ENCODE results near the gene CASS4.

The CASS4 gene, protein sequence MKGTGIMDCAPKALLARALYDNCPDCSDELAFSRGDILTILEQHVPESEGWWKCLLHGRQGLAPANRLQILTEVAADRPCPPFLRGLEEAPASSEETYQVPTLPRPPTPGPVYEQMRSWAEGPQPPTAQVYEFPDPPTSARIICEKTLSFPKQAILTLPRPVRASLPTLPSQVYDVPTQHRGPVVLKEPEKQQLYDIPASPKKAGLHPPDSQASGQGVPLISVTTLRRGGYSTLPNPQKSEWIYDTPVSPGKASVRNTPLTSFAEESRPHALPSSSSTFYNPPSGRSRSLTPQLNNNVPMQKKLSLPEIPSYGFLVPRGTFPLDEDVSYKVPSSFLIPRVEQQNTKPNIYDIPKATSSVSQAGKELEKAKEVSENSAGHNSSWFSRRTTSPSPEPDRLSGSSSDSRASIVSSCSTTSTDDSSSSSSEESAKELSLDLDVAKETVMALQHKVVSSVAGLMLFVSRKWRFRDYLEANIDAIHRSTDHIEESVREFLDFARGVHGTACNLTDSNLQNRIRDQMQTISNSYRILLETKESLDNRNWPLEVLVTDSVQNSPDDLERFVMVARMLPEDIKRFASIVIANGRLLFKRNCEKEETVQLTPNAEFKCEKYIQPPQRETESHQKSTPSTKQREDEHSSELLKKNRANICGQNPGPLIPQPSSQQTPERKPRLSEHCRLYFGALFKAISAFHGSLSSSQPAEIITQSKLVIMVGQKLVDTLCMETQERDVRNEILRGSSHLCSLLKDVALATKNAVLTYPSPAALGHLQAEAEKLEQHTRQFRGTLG

DNA sequence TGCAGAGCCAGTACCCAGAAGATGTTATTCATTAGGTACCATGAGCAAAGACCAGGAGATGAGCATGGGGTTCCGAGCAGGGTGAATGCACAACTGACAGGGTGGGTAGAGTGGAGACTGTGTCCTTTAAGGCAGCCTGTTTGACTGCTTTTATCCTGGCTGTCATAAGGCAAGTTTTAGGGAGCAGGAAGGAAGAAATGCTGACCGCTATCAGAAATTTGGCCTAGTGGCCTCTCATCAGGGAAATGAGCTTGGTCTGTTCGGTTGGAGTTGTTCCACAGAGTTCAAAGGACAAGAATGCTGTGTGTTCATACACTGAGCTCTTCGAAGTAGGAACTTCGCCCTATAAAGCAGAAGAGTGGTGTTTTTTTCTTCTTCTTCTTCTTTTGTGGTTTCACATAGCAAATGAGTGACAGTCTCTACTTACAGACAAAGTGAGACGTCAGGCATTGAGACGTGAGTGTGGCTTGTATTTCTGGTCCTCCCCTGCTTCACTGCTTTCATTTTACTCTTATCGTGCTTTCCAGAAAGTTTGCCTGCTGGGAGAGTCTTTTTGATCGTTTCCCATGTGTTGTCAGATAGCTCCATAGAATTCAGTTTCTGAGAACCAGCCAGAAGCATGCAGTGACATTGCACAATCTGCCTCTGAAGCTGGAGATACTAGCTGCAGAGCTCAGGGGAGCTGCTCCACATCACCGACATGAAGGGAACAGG lies at the start of gene CASS4:
TSS of gene CASS4 (plus strand) at position 502 of the 714 bp plus-strand sequence. CDS start at position 701, 199 bp downstream.
- Mint-ChIP-seq H3K4me1 (peaks cover 61% of the 10 kb centered on the region), H3K9me3 (no peaks in the 10 kb centered on the region), H3K4me3 (peak within 1 kb of the TSS; percentile 86), H3K27me3 (no peaks in the 10 kb centered on the region), H3K27ac (peak within 1 kb of the TSS; percentile 97), H3K36me3 (peaks cover 7% of the 10 kb centered on the region)

- Mint-ChIP-seq H3K9me3 (no peaks in the 10 kb centered on the region), H3K27me3 (no peaks in the 10 kb centered on the region), H3K27ac (no peak overlapping the region), H3K4me1 (peaks cover 18% of the 10 kb centered on the region), H3K36me3 (peaks cover 2% of the 10 kb centered on the region), H3K4me3 (no peak overlapping the region)
These were observed 49.1 kb upstream of the CASS4 start for GRCh38 chr20:56362833-56363413.

DNA sequence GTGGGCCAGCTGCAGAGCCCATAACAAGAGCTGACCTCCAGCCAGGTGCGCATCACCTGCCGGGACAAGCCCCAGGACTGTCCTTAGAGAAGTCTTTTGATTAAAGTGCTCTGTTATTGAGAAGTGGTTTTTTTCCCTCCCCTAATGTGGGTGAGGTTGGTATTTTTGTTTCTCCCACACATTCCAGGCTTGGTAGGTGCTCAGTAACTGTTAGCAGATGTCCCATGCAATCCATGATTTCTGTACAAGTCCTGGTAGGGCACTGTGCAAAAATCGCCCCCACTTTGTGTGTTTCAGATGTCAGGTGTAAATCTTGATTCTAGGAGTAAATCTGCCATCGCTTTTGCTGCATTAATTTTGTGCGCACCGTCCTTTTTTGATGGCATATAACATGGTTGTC lies 48.6 kb upstream of the CASS4 start:
- Mint-ChIP-seq H3K27me3 (no peaks in the 10 kb centered on the region), H3K27ac (no peak overlapping the region), H3K9me3 (no peaks in the 10 kb centered on the region), H3K4me3 (no peak overlapping the region), H3K36me3 (peaks cover 4% of the 10 kb centered on the region), H3K4me1 (peaks cover 18% of the 10 kb centered on the region)

DNA sequence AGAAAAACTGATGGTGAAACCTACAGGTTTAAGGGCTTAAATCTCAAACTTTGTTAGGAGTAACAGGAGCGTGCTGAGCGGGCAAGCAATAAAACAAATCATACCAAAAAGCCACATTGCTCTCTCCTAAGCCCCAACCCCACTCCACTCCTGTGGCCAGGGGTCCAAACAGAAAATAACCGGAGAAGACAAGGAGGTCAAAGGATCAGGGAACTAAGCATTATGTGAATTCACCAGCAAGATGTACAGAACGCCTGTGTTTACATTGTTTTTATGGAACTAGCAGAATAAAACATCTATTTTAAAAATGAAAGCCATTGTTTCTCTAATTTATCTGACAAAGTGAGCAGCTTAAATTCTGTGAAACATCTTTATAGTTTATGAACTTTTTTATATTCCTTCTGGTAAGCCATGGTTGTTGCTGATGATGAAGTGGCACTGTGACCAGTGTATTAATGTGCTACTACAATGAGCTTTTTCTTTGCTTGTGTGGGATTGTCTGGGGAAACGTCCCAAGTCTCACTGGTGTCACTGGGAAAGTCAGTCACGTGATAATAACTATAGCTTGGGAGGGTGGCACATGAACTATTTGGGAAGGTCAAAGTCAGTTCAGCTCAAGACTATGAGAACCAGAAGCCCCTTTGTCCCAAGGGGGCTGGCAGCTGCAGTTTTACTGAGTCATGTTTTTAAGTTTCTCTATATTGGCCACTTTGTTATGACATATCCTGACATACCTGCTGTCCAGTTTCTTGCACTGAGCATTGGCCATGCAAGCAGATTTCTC lies 43.5 kb upstream of the CASS4 start:
- Mint-ChIP-seq H3K4me1 (peaks cover 7% of the 10 kb centered on the region), H3K36me3 (peaks cover 4% of the 10 kb centered on the region), H3K4me3 (no peak overlapping the region), H3K9me3 (no peaks in the 10 kb centered on the region), H3K27ac (no peak overlapping the region), H3K27me3 (no peaks in the 10 kb centered on the region)

GRCh38 chr20:56369179-56369578 lies 42.9 kb upstream of the CASS4 start:
- Mint-ChIP-seq H3K27ac (no peak overlapping the region), H3K4me1 (peaks cover 7% of the 10 kb centered on the region), H3K27me3 (no peaks in the 10 kb centered on the region), H3K9me3 (no peaks in the 10 kb centered on the region), H3K36me3 (peaks cover 3% of the 10 kb centered on the region), H3K4me3 (no peak overlapping the region)

DNA sequence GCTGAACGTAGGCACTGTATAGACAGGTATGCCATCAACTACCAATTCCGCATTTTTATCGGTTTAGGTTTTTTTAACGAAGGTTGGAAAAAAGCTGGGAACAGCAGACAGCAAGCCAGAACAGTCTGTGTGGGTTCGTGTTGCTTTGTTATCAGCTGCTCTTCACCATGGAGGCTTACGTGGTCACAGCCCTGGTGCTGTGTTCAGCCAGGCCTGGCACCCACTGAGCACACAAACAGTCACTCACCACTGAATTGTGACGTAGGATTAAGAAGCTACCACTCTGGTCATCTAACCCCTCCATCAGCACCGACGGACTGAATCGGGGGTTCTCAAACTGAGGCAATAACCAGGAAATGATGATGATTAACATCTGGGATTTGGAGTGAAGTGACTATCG lies 40.1 kb upstream of the CASS4 start:
- Mint-ChIP-seq H3K4me3 (no peak overlapping the region), H3K36me3 (peaks cover 7% of the 10 kb centered on the region), H3K4me1 (peaks cover 7% of the 10 kb centered on the region), H3K27ac (no peak overlapping the region), H3K27me3 (no peaks in the 10 kb centered on the region), H3K9me3 (no peaks in the 10 kb centered on the region)

DNA sequence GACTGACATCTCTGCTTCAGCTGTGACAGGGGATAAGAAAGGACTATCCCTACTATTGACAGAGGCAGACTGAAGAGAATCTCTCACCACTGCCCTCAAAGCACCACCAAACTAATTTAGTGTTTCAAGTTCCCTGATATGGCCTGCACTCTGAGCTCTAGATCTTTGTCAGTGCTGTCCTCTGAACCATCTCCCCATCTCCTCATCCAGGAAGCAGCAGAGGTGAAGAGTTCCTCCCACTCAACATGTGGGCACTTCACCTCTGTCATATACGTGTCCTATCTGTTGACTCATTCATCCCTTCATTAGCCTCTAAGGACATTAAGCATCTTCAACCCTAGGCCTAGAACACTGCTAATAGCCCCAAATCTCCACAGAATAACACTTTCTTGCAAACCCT lies 39.2 kb upstream of the CASS4 start:
- H3K27ac Mint-ChIP-seq: no peak overlapping the region
- no peak overlapping the region for H3K4me3 Mint-ChIP-seq
- H3K36me3 Mint-ChIP-seq: peaks cover 7% of the 10 kb centered on the region
- H3K9me3 Mint-ChIP-seq: no peaks in the 10 kb centered on the region
- H3K4me1 Mint-ChIP-seq: peaks cover 7% of the 10 kb centered on the region
- no peaks in the 10 kb centered on the region for H3K27me3 Mint-ChIP-seq

DNA sequence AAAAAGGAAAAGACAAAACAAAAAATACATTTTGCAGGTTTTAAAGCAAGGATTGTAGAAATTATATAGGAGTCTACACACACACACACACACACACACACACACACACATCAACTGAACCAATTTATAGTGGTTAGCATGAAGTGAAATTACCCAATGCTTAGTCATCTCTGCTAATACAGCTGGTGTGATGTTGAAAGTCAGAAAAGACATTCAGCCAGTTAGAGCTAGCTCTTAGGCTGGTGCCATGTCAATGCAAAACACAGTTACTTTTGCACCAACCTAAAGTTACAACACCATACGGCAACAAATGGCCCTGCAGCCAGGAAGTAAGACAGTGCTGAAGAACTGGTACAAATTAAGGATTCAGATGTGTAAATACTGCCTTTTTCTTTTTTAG lies 38.1 kb upstream of the CASS4 start:
- peaks cover 7% of the 10 kb centered on the region for H3K4me1 Mint-ChIP-seq
- H3K4me3 Mint-ChIP-seq: no peak overlapping the region
- H3K27me3 Mint-ChIP-seq: no peaks in the 10 kb centered on the region
- peaks cover 5% of the 10 kb centered on the region for H3K36me3 Mint-ChIP-seq
- no peaks in the 10 kb centered on the region for H3K9me3 Mint-ChIP-seq
- H3K27ac Mint-ChIP-seq: no peak overlapping the region

GRCh38 chr20:56376331-56376730 lies 35.7 kb upstream of the CASS4 start:
- no peaks in the 10 kb centered on the region for H3K27me3 Mint-ChIP-seq
- peaks cover 5% of the 10 kb centered on the region for H3K36me3 Mint-ChIP-seq
- no peaks in the 10 kb centered on the region for H3K9me3 Mint-ChIP-seq
- no peak overlapping the region for H3K4me3 Mint-ChIP-seq
- H3K4me1 Mint-ChIP-seq: peaks cover 7% of the 10 kb centered on the region
- H3K27ac Mint-ChIP-seq: no peak overlapping the region

- H3K27ac Mint-ChIP-seq: no peak overlapping the region
- no peaks in the 10 kb centered on the region for H3K4me1 Mint-ChIP-seq
- H3K9me3 Mint-ChIP-seq: no peaks in the 10 kb centered on the region
- H3K36me3 Mint-ChIP-seq: peaks cover 5% of the 10 kb centered on the region
- no peak overlapping the region for H3K4me3 Mint-ChIP-seq
- H3K27me3 Mint-ChIP-seq: no peaks in the 10 kb centered on the region
These were observed 33.7 kb upstream of the CASS4 start for GRCh38 chr20:56378386-56378785.

- no peaks in the 10 kb centered on the region for H3K9me3 Mint-ChIP-seq
- H3K36me3 Mint-ChIP-seq: peaks cover 5% of the 10 kb centered on the region
- H3K4me1 Mint-ChIP-seq: no peaks in the 10 kb centered on the region
- H3K27me3 Mint-ChIP-seq: no peaks in the 10 kb centered on the region
- no peak overlapping the region for H3K4me3 Mint-ChIP-seq
- no peak overlapping the region for H3K27ac Mint-ChIP-seq
These were observed 31.7 kb upstream of the CASS4 start for GRCh38 chr20:56380375-56380774.

- Mint-ChIP-seq H3K4me1 (no peaks in the 10 kb centered on the region), H3K9me3 (no peaks in the 10 kb centered on the region), H3K27ac (no peak overlapping the region), H3K27me3 (no peaks in the 10 kb centered on the region), H3K4me3 (no peak overlapping the region), H3K36me3 (no peaks in the 10 kb centered on the region)
These were observed 30.6 kb upstream of the CASS4 start for GRCh38 chr20:56381501-56381900.

- no peaks in the 10 kb centered on the region for H3K4me1 Mint-ChIP-seq
- H3K27me3 Mint-ChIP-seq: no peaks in the 10 kb centered on the region
- H3K36me3 Mint-ChIP-seq: no peaks in the 10 kb centered on the region
- H3K27ac Mint-ChIP-seq: no peak overlapping the region
- no peaks in the 10 kb centered on the region for H3K9me3 Mint-ChIP-seq
- no peak overlapping the region for H3K4me3 Mint-ChIP-seq
These were observed 29.4 kb upstream of the CASS4 start for GRCh38 chr20:56382696-56383095.

DNA sequence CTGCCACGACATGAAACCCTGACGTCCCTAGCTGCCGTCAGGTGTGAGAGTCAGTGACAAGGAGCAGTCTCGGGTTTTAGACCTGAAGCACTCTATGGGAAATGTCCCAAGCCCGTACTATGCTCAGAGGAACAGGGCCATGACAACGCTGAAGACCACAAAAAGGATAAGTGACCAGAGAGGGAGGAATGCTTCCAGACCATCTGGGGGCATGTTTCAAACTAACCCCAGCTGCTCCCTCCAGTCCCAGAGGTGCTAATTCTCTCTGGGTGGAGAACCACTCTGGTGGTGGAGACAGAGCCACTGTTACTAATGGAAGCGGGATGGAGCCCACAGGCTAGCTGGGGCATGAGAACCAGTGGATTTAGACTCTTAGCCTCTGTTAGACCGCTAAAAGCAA lies 28.7 kb upstream of the CASS4 start:
- Mint-ChIP-seq H3K4me1 (no peaks in the 10 kb centered on the region), H3K27me3 (no peaks in the 10 kb centered on the region), H3K9me3 (no peaks in the 10 kb centered on the region), H3K36me3 (no peaks in the 10 kb centered on the region), H3K27ac (no peak overlapping the region), H3K4me3 (no peak overlapping the region)

DNA sequence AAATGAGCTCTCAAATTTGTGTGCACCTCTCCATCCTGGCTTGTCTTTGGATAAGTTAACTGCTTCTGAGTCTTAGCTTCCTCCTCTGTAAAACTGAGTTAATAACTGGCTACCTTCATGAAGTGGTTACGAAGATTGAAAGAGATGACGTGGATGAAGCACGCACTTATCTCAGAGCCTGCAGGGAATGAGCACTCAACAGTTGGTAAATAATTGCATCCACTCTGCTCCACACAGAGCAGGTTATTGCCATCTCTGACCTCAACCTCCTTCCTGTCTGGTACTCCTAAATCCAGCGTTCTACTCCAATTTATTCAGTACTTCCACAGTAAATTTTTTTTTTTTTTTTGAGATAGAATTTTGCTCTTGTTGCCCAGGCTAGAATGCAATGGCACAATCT lies 26.9 kb upstream of the CASS4 start:
- H3K36me3 Mint-ChIP-seq: no peaks in the 10 kb centered on the region
- H3K4me1 Mint-ChIP-seq: no peaks in the 10 kb centered on the region

More for the DNA sequence above, 26.9 kb upstream of the CASS4 start:
- Mint-ChIP-seq H3K27ac (no peak overlapping the region), H3K9me3 (no peaks in the 10 kb centered on the region), H3K4me3 (no peak overlapping the region), H3K27me3 (no peaks in the 10 kb centered on the region)
